NT2/D1 (cell line): ENCODE data around the gene NUF2.

Experiments used
- YY1 ChIP-seq: IDR thresholded peaks from 2 replicates; pipeline ENCODE4 v1.6.1; 2011; ENCODE audit not compliant: insufficient read length, insufficient read depth
- ZNF274 ChIP-seq: IDR thresholded peaks from 2 replicates; pipeline ENCODE4 v1.6.1; 2011; ENCODE audit warnings: mild to moderate bottlenecking, low read depth, low read length

- TF ChIP-seq ZNF274 = no peak
- no peak for TF ChIP-seq YY1
These were observed 18.2 kb upstream of the NUF2 start for GRCh38 chr1:163303561-163303960.
